GM12872 (cell line): ENCODE data around the gene OR2V2.

ENCODE experiments used
- CTCF ChIP-seq: IDR thresholded peaks from 3 replicates; pipeline ENCODE4 v1.5.1; 2011; ENCODE audit warnings: low read depth, mild to moderate bottlenecking, low read length, moderate library complexity; ENCODE audit not compliant: insufficient read depth

OR2V2 gene

GRCh38 chr5:181188700-181189362 lies 41.4 kb downstream of the OR2V2 start:
- TF ChIP-seq CTCF = no peak

DNA sequence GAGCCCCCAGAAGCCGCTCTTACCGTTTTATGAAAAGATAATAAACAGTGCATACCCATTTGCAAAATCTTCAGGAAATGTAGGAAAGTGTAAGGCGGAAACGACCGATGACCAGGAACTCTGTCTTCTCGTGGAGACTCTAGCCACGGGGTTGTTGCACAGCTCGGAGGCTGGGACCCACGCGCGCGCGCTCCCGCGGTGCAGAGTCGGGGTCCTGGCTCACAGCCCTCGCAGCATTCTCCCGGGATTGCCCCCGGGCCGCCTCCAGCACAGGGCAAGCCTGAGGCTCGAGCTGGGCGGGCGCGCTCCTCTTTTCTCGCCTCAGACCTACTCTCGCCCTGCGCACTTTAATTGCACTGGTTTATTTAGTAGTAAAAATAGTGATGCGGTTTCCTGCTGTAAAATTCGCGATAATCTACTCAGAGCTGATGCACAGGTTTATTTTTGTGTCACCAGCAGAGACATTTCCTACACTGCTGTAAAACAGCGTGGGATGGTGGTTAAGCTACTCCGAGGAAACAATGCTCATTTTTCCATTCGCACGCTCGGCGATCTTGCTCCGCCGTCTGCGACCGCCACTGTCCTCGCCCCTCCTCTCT lies 42.1 kb downstream of the OR2V2 start:
- TF ChIP-seq CTCF = no peak

DNA sequence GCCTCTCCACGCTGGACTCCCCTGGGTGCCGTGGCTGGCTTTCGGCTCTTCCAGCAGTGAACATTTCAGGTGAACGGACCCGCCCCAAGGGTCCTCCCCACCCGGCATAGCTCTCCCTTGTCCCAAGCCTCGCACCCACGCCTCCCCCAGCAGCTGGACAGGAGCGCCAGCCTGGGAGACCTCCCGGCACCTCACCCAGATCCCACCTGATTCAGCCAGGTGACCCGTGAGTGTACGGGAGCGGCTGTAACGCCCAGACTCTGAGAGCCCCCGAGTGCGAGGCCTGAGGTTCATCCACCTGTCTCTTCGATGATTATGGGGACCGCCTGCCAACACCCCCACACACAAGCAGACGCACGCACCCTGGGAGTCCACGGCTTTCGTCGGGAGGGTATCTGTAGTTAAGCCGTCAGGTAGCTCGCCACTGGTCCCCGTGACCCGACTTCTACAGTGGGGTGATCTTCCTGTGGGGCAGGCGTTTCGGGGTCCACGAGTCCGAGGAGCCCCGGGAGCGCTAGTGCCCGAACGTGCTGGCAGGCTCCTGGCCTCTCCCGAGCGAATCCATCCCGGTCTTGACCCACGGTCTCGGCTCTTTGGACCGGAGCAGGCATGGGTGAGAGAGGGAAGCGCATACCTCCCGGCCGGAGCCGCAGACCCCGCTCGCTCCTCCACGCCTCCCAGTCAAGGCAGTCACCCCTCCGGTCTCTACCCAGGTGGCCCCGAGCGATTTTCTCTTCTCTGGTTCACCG lies 42.8 kb downstream of the OR2V2 start:
- TF ChIP-seq CTCF = no peak

DNA sequence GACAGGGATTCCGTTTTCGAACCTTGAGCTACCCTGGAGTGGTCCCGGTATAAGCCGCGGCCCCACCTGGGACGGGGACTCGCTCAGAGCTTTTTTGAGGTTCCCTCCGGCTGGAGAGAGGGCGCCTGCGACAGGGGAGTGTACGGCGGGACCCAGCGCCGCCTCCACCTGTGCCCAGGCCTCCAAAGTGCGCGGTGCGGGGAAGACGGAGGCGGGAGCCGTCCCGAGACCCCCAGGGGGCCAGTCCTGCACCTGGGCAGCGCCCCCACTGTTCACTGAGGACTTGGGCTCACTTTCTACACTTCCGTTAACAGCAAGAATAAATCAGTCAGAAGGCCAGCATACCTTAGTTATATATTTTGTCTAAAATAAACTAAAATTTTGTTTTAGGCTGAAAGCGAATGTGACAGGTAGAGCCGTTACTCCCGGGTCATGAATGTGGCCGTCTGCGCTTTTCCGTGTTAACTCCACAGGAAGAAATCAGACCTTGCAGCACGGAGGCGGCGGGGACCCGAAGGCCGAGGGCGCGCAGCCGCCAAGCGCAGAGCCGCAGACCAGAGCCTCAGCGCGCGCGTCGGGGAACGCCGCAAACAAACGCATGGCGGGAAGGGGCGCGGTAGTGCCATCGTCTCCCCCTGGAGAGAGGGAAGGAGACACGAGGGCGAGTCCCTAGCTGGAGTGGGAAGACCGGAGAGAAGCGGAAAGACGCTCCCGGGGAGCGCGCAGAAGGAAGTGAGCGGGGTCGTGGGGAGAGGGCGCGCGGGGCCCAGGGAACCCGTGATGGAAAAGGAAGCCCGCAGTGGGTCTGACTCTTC lies 43.5 kb downstream of the OR2V2 start:
- TF ChIP-seq CTCF = peak; percentile 52; the same call in 2 of the 3 replicates

- no peak for TF ChIP-seq CTCF
Measured at GRCh38 chr5:181191526-181192336, 44.3 kb downstream of the OR2V2 start.

- TF ChIP-seq CTCF = no peak
Measured at GRCh38 chr5:181192337-181193046, 45.1 kb downstream of the OR2V2 start.
